NCI-H2029 treated with DMSO at 0.1 percent for 48 hours (cell line): ENCODE measurements around the gene FAM53B.

Experiments used
- DNase-seq: peaks from one replicate; lab custom pipeline; 2025; lab: John Stamatoyannopoulos, UW

Gene FAM53B

DNA sequence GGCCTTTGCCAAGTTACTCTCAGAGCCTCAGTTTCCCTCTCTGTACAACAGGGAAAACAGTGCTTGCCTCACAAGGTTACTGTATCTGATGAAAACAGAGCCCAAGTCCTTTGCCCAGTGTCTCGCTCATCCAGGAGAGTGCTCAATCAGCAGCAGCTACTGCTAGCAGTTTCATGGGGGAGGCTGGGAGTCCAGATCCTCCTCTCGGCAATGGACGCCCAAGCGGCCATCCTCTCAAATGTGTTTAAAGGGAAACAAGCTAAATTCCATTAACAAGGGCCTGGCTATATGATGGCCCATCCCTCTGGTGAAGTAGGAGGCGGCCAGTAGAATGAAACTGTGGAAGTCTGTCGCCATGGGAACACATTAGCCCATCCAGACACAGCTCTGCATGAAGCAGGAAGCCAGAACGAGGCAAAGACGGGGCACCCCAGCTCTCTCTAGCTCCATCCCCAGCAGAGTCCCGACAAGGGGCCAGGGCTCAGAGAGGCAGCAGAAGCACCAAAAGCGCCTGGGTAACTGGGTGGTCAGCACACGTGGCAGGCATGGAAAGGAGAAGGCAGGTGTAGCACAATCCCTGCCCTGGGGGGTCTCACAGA lies 35.2 kb downstream of the FAM53B start:
- no peak for DNase-seq

DNA sequence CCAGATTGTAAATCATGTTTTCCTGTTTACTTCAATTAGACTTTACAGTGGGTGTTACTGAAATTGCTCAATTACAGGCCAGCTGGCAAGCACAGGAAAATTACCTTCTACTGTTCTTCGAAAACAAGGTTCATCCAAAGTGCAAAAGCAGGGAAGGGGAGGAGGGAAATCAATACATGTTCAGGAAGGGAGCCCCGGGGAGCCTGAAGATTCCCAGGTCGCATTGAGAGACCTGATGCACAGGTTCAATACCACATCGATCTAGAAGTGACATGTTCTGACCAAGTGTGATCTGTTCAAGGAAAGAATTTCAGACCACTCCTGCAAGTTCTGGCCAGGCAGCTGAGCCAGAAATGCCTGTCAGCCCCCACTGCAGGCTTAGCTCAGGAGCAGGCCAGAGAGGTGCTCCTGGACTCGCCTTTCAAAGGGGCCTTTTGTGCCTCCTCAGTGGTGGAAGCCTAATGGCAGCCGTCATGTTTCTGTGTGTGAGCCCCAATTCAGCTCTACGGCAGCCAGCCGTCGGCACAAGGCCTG lies 35.9 kb downstream of the FAM53B start:
- DNase-seq = no peak

DNA sequence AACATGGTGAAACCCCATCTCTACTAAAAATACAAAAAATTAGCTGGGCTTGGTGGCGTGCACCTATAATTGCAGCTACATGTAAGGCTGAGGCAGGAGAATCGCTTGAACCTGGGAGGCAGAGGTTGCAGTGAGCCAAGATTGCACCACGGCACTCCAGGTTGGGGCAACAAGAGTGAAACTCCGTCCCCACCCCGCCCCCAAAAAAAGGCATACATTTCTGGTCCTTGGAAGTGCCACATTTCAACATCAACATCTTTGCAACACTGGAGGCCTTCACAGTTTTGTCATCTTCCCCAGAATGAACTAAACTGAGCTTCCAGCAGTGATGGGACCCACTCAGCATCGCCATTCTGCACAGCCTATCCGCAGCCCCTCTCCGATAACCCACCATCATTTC lies 36.6 kb downstream of the FAM53B start:
- DNase-seq = no peak

DNA sequence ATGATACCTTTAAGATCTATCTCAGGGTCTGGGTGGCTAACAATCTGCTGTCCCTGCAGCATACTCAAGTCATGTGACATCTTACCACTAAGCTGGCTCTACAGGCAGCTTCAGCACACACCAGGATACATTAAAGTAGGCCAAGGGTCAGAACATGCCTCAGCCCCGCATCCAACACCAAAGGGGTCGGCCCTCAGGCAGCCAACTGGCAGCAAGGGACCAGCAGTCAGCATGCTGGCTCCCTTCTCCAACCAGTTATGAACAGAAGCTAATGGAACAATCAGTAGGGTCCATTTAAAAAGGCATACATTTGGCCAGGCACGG lies 37.1 kb downstream of the FAM53B start:
- DNase-seq = no peak

DNA sequence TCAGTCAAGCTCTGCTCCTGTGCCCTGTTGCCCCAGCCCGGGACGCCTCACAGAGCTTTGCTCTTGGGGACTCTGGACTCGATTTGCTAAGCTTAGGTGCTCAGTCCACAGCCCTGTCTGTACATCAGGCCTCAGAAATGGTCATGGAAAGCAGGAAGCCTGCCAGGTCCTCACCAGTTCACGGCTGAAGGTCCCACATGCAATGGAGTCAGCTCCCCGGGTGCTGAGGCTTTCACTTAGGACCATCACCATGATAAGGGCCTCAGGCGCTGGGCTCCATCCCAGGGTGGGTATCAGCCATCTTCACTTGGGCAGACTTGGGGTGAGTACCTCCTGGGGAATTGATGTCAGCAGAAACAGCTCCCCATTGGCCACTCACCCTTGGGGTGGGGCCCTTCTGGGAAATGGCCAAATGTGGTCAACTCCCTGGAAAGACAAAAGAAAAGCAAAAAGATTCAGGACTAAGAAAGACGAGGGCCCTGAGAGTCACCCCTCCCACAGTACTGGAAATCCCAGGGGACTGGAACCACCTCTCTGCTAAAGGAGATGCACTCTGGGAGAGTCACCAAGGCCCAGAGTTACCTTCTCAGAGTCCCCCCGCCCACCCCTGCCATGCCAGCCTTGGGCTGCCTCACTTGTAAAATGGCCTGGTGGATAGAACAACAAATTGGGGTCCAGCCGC lies 37.6 kb downstream of the FAM53B start:
- DNase-seq = no peak

DNA sequence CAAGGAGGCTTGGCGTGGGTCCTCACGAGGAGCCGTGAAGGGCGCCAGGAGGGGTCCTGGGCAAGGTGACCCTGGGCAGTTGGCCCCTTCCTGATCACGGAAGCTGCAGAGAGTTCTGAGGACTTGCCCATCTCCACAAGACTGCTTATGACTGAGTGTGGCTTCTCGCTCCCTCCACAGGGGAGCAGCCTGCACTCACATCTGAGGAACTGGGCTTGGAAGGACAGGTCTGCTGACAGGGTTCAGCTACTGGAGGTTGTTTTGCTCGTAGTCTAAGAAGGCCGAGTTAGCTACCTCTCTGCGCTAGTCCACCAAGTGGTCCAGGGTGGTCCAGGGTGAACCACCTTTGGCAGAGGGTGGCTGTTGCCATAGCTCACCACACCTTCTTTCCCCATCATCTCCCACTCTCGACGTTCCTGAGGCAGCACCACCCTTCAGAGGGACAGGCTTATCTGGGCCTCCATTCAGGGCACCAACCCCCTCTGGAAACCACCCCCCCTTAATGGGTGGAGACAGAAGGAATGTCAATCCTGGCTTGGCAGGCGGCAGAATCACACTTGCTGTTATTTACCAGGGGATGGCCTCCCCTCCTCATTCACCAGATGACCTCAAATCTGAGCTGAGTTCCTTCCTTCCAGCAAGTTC lies 38.2 kb downstream of the FAM53B start:
- no peak for DNase-seq

DNA sequence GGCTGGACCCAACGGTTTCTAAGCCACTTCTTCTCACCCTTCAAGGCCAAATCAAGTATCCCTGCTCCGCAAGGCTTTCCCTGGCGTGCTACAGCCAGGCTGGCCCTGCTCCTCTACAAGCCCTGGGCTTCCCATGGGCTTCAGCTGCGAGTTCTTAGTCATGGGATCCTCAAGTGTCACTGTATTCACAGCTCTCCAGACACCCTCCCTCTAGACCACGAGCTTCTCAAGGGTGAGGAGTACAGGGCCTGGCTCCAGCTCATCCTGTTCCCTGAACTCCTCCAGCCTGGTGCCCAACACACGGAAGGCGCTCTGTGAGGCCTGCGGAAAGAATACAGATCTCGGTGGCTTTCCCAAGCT lies 38.8 kb downstream of the FAM53B start:
- peak; percentile 16 for DNase-seq

DNA sequence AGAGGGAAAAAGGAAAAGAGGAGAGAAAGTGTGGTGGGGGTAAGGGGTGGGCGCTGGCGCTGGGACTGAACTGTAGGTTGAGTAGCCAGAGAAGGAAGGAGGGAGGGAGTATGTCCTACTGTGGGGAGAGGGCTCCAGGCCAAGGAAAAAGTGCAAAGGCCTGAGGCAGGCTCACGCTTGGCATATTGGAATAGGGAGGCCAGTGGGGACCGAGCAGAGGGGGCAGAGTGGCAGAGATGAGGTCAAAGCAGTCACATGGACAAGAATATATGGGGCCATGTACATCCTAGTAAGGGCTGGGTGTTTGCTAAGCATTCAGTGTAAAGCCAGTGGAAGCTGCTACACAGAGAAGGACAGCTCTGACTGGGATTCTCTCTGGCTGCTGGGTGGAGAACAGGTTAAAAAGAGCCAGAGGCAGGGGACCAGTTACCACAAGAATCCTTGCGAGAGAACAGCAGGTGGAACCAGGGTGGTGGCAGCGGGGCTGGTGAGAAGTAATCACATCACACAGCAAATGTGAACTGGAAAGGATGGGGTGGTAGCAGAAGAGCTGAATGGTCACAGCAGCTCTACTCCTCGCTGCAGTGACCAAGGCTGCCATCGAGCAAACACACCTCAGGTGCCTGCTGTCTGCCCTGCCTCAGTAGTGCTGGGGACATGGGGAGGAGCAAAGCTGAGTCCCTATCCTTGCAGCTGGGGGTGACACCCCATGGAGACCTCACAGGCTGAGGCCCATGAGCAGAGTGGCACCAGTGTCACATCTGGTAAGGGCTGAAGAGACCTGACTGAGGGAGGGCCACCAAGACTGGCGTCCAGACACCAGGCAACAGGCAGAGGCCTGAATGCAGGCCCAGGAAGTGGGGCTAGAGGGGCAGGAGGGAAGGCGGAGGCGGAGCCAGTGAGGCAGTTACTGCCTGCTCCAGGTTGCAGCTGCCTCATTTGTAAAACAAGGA lies 39.5 kb downstream of the FAM53B start:
- no peak for DNase-seq

DNA sequence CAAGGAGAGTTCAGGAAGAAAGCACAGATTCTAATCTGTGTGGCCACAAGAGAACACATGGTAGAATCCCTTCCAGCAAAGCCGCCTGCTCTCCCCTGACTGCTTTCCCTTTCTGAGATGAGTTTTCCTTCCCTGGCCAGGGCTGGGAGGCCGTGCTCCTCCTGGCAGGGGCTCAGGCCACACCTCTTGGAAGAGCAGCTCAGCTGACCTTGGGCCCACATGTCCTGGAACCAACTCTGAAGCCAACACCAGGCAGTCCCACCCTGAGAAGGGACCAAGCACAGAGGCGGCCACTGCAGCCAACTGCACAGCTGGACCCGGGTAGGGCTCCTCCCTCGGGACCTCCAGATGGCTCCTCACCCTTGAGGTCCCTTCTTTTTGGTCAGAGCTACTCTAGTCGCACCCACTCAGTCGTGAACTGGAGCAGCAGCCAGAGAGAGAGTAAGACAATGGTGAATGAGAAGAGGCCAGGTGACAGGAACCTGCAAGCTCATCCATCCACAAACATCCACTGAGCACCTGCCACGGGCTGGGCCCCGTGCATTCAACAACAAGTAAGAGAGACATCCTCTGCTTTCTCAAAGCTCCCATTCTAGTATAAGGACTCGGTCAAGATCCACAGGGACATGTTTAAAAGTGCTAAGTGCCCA lies 40.3 kb downstream of the FAM53B start:
- DNase-seq = peak; percentile 31

DNA sequence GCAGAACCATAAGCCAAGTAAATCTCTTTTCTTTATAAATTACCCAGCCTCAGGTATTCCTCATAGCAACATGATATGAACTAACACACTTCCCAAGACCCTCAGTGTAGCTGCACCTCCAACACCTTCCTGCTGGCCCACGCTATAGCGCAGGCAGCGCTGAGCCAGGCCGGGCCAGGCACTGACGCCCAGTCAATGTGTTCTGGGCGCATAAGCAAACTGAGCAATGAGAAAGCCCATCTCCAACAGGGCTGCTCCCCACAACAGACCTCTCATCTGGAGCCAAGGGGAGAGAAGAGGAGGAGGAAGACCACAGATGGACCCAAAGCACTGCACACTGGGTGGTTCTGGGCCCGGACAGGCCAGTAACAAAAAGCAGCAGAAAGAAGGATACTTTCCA lies 40.8 kb downstream of the FAM53B start:
- DNase-seq = no peak

DNA sequence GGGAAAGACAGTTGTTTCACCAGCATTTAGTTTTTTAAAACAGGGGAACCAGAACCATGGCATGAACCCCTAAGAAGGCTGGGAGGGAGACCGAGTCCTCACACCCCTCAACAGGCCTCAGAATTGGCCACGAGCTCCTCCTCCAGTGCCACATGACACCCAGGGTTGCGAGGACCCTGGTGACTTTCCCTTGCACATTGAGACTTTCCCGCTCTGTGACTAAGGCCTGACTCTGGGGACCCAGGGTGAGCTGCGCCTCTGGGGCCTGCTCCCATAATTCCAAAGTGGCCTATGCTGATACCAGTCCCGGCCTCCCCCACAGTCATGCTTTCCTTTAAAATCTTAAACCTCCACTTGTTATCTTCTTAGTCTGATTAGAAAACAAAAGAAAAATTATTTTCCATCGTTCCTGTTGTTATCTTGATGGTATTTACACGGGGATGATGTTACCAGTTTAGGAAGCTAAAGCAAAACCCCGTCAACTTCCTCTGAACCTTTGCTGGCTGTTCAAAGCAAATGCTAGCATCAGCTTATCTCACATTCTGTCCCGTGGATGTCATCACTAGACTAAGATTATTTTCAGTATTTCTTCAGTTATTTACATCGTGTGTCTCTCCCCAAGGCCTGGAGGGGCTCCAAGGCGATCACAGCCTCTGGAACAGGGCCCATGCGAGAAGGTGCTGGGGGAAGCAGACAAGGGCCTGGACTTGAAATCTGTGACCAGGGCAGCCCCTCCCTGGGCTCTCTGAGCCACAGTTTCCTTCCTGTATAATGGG lies 42.1 kb downstream of the FAM53B start:
- no peak for DNase-seq

DNA sequence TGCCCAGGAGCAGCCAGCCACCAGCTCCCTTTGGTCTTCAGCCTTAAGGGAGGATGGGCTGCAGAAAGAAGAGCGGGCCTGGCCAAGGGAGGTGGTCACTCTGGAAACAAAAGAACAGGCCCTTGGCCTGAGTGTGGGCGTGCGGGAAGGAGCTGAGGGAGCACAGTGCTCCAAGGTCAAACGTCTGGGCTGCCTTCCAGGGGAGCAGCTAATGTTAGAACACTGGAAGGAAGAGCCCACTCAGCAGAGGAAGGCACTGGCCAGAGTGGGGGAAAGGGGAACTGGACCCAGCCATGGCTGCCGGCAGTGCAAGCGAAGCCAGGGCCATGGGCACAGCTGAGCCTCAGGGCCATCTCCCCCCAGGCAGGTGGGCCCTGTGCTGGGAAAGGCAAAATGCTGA lies 42.7 kb downstream of the FAM53B start:
- DNase-seq = no peak

DNA sequence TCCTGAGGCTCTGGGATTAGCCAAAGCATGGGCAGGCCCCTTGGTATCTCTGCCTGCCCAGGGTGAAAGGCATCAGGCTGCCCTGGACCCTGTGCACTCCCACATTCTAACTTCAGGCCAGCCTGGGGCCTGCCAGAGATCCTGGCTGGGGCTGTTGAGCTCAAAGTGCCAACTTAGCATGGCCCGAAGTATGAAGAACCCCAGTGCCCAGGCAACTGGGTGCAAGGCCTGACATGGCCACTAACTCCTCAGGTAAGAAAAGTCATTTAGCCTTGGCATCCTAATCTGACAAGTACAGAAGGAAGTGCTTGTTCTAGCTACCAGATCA lies 43.2 kb downstream of the FAM53B start:
- DNase-seq = no peak

DNA sequence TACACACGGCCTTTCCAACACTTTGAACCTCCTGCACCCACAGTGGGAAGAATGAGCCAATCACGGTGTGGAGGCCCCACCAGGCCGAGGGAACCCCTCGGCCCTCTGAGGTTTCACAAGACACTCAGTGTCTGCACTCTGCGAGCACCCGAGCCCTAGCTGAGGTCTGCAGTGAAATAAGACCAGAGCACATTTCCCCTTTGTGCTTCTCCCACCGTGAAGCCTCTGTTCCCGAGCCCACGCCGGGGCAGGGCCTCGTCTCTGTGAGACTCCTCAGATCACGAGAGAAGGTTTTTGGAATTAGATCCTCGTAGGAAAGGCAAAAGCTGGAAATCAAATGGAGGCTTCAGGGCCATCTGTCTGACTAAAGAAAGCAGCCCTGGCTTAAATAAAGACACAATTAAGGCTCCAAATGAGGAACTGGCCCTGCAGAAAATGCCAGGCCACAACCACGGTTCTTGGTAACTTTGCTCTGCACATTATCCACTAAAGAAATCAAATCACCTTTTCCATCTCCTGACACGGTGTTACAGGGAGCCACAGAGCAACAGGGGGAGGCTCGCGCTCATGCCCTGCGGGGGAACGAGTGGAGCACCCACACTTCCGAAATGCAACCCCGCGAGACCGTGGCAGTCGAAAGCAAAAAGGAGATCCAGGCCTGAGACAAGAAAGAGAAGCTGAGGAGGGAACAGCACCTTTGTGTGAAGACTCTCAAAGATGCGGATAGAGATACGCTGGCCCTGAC lies 43.7 kb downstream of the FAM53B start:
- DNase-seq = no peak

DNA sequence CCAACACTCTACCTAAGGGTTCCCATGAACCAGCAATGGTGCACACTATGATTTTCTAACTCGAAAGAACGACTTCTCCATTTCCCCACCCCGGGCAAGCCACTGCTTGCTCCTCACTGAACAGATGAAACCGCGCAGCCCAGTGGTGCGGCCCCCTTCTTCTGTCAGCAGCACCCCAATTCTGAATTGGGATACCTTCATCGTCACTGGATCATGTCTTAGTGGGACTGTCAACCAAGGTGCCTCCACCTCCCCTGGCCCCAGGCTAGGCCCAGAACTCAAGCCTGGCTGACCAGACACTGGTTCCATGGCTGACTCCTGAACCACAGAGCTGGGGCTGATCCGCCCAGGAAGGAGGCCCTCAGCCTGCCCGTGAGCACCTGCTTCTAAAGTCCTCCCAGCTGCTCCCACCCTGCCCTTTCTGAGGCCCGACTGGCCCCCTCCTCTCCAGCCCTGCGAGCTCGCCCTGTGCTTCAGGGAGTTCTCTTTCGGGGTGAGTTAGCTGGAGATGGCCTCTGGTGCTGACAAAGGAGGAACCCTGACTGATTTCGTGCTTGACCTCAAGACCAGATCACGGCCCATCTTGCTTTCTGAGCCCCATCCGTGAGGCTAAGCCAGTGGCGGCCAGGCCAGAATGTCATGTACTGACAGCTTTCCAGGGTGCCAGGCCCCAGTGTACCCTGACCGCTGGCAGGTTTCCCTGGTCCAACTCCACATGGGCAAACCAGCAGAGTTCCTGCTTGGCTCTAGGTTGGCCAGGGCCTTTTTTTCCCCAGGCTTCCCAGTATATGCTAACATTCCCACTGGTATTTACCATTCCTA lies 44.5 kb downstream of the FAM53B start:
- DNase-seq = no peak

DNA sequence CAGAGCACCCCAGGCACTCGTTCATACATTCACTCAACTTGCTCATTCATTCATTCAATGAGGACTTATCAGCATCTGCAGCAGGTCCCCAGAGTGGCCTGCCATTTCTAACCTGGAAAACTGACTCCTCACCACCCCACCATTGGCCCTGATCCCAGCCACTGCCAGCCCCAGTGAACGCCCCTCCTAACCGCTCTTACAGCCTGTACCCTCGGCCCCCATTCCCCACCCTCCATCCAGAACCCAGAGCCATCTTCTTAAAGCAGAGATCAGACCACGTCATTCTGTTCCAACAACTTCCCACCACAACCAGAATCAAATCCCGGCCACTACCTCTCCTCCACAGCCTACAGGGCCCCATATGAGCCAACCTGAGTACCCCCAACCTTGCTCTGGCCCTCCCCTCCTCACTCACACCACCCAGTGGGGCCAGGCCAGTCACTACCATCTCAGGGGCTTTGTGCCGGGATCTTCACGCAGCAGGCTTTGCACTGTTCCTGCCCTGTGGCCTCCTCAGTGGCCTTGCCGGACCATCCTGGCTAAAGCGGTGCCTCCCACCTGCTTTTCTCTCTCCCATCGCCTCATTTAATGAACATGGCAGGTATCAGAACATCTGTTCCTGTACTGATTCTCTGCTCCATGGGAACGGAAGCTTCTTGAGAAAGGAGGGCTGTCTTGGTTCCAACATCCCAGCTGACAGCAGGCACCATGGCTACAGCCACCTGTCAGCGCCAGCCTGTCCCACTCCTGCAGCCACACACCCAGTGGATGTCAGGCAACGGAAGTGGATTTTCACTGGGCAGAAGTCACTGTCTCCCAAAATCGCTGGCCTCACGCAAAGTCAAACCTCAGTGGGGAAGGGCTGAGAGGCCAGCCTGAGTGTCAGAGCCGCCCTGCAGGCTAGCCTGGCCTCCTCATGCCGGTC lies 45.4 kb downstream of the FAM53B start:
- DNase-seq = no peak

DNA sequence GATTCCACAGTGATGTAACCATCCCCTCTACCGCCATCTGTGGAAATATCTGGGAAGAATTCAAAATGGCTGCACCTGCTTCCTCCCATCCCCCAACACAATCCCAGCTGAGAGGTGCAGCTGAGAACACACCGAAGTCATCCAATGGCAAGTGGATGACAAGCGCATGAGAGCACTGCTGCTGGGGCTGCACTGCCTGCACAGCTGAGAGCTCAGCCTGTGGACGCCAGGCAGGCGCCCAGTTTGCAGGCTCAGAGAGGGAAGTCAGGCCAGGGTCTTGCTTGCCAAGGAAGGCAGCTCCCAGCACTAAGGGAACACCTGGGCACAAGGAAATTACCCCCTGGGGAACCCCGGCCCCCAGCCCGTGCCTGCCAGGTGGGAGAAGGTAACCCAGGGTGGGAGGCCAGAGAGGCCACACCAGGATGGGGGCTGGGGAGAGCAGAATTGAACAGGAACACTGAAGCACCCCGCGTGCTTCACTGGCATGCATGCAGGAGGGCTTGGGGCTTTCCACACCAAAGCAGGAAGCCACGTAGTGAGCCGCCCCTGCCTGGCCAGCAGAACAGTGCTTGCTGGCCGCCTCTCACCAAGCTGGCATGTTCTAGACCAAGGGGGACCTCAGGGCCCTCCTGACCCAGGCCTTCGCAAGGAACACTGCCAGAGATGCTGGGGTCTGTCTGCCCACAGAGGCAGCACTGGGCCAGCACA lies 46.2 kb downstream of the FAM53B start:
- DNase-seq = no peak

DNA sequence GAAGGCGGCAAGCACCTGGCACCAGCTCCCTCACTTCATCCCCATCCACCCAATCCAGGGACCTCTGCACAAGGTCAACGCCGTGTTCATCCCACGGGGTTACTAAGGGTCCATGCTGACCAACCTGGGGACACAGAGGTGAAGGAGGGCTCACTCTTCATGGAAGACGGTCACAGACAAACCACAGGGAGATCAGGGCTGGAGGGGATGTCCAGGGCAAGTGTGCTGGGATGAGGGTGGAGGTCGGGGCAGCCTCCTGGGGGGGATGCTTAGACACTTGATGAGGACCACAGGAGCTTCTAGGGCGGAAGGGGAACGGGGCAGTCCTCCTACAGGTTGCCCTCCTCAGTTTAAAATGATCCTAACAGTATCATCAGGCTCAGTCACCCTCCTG lies 46.7 kb downstream of the FAM53B start:
- DNase-seq = no peak
